GM19351 (cell line): ENCODE results near the gene EIF4E2.

Source experiments
- ATAC-seq: cut with Tn5 transposase; IDR thresholded peaks from one replicate; pipeline ENCODE4 v1.9.1; 2021; ENCODE audit warnings: mild to moderate bottlenecking, moderate library complexity; ENCODE audit not compliant: unreplicated experiment

Gene EIF4E2

GRCh38 chr2:232588680-232589585 is 38.4 kb downstream of the EIF4E2 start:
- ATAC-seq, result no peak

GRCh38 chr2:232592772-232593395 is 42.4 kb downstream of the EIF4E2 start:
- no peak for ATAC-seq

- no peak for ATAC-seq
Measured at GRCh38 chr2:232593982-232594381, 43.5 kb downstream of the EIF4E2 start.

DNA sequence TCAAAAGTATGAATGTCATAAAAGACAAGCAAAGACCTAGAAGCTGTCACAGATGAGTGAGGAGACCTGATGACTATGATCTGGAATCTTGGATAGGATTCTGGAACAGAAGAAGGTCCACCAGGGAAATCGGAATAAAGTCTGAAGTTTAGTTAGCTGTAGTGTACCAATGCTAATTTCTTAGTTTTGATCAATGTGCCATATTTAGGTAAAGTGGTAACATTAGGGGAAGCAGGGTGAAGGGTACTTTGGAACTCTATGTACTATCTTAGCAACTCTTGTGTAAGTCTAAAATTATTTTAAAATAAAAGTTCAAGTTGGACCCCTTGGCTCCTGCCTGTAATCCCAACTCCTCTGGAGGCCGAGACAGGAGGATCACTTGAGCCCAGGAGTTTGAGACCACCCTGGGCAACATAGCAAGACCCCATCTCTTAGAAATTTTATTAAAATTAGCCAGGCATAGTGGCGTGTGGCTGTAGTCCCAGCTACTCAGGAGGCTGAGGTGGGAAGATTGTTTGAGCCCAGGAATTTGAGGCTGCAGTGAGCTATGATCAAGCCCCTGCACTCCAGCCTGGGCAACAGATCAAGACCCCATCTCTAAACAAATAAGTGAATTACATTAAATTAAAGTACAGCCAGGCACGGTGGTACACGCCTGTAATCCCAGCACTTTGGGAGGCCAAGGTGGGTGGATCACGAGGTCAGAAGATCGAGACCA is 47.0 kb downstream of the EIF4E2 start:
- ATAC-seq, result no peak

DNA sequence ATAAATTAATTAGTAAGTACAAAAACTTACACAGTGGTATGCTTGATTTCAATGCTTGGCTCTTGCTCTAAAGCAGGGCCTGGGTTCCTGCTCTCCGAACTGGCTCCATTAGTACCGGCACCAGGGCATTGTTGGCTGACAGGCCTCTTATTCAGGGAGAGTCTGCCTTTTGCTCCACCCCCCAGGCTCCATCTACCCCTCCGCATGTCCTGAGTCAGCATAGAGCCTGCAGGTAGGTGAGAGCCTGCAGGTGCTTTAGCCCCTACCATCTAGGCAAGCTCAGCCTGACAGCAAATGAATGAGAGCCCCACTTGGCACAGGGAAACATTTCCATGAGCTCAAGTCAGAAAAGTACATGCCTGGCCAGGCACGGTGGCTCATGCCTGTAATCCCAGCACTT is 47.8 kb downstream of the EIF4E2 start:
- no peak for ATAC-seq

- ATAC-seq, result no peak
Measured at GRCh38 chr2:232600053-232600773, 49.7 kb downstream of the EIF4E2 start.

GRCh38 chr2:232603283-232603682 is 52.8 kb downstream of the EIF4E2 start:
- ATAC-seq, result no peak

GRCh38 chr2:232604535-232604934 is 54.0 kb downstream of the EIF4E2 start:
- no peak for ATAC-seq

GRCh38 chr2:232607011-232607410 is 56.5 kb downstream of the EIF4E2 start:
- no peak for ATAC-seq

DNA sequence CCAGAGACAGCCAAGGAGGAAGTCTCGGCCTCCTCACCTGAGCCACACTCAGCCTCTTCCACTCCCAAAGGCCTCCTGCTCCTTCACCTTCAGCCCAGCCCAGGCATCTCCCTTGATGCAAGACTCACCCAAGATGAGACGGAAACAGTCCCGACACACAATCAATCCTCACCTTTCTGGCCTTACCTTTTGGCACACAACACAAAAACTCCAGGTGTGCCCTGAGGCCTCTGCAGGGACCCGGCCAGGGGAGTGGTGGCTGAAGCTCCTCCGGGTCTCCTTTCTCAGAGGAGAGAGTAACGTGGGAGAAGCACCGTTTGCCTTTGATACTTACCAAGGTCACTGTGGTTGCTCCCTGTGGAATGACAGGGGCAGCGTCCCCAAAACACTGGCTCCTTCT is 59.1 kb downstream of the EIF4E2 start:
- no peak for ATAC-seq

- no peak for ATAC-seq
Measured at GRCh38 chr2:232610081-232610480, 59.6 kb downstream of the EIF4E2 start.

DNA sequence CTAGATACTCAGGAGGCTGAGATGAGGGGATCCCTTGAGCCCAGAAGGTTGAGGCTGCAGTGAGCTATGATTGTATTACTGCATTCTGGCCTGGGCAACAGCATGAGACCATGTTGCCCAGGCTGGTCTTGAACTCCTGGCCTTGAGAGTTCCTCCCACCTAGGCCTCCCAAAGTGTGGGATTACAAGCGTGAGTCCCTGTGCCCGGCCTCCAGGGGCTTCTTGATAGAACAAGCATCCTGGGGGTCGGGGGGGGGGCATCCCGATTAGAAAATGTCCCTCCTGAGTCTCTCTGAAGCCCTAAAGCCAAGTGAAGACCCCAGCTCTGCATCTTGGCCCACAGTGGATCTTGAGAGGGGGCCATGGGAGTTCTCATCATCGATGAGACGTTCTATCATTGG is 60.6 kb downstream of the EIF4E2 start:
- ATAC-seq, result no peak

DNA sequence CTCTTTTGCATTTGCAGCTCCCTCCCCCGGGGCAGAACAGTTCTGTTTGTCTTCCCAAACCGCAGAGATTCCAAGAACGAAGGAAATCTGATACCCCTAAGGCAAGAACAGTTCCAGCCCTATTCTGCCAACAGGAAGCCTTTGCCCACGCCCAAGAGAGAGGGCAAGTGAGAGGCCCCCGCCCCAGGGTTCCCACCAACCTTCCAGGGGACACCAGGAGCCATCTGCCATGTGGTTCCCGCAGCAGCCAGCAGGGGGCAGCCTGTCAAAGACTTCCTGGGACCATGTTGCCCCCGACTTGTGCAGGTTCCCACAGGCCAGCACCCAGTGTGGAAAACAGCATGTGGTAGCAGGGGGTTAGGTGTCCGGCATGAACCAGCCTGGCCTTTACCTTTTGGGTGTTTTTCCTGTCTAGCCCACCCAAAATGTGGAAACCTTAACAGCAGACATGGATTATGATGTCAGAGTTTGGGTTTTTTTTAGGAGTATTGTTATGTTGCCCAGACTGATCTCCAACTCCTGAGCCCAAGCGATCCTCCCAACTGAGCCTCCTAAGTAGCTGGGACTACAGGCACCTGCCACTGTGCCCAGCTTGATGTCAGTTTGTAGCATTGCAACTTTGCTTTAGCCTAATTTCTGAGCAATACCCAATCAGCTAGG is 61.2 kb downstream of the EIF4E2 start:
- no peak for ATAC-seq

GRCh38 chr2:232613538-232614134 is 63.1 kb downstream of the EIF4E2 start:
- no peak for ATAC-seq

- no peak for ATAC-seq
Measured at GRCh38 chr2:232615339-232615738, 64.8 kb downstream of the EIF4E2 start.
